GM19043 (cell line): Measurements from ENCODE around the gene C16orf96.

Experiments
- ATAC-seq: cut with Tn5 transposase; IDR thresholded peaks from one replicate; pipeline ENCODE4 v1.9.1; 2021; ENCODE audit warnings: low read depth; ENCODE audit not compliant: unreplicated experiment

The C16orf96 gene

GRCh38 chr16:4556112-4556511 lies at the start of gene C16orf96:
Gene C16orf96, plus strand, starts transcription at chr16:4556340. Its CDS starts 150 bp downstream, at chr16:4556490.
- no peak for ATAC-seq

GRCh38 chr16:4506450-4506849 lies 49.7 kb upstream of the C16orf96 start:
- ATAC-seq = no peak

GRCh38 chr16:4507588-4508345 lies 48.4 kb upstream of the C16orf96 start:
- no peak for ATAC-seq

- ATAC-seq = no peak
Measured at GRCh38 chr16:4508806-4509205, 47.3 kb upstream of the C16orf96 start.

GRCh38 chr16:4509420-4509819 lies 46.7 kb upstream of the C16orf96 start:
- no peak for ATAC-seq

- ATAC-seq = no peak
Measured at GRCh38 chr16:4510131-4510530, 46.0 kb upstream of the C16orf96 start.

DNA sequence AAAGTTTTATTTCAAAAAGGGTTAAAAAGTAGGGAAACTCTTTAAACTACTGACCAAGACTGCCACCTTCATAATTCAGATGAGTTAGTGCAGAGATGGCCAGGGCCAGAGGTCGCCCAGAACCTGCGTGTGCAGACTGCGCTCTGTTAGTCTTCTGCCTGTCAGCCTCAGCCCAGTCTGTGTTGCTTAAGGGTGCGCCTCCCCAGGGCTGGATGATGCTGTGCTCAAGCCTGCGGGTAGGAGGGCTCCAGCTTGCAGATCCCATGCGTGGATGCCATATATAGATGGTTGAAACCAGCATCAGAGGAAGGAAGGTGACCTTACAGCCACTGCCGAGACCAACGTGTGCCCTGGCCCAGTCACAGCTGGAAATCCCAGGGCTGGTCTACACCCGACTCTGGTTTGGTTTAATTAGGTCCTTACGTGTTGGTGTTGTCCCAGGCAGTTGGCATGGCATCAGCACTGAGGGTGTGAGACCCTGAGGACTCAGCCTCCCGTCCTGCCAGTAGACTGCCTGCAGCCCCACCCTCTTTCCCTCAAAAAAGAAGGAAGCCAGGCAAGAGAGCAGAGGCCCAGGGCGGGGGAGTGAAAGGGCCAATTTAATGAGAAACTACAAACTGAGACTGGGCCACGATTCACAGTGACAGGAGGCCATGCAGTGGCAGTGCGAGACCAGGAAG lies 45.3 kb upstream of the C16orf96 start:
- no peak for ATAC-seq

- ATAC-seq = no peak
Measured at GRCh38 chr16:4511441-4512082, 44.6 kb upstream of the C16orf96 start.

DNA sequence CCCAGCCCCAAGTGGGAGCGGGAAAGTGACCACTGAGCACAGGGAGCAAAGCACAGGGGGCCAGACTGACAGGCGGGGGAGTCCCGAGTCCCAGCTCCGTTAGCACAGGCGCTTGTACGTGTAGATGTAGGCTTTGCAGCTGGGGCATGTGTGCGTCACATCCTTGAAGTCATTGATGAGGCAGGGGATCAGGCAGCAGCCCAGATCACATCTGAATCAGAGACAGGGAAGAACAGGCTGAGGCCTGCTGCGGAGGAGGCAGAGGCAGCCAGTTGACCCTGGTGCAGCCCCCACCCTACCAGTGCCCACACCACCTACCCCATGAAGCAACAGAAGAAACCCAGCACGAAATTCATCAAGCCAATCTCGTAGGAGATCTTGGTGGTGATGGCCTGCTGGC lies 43.7 kb upstream of the C16orf96 start:
- no peak for ATAC-seq

DNA sequence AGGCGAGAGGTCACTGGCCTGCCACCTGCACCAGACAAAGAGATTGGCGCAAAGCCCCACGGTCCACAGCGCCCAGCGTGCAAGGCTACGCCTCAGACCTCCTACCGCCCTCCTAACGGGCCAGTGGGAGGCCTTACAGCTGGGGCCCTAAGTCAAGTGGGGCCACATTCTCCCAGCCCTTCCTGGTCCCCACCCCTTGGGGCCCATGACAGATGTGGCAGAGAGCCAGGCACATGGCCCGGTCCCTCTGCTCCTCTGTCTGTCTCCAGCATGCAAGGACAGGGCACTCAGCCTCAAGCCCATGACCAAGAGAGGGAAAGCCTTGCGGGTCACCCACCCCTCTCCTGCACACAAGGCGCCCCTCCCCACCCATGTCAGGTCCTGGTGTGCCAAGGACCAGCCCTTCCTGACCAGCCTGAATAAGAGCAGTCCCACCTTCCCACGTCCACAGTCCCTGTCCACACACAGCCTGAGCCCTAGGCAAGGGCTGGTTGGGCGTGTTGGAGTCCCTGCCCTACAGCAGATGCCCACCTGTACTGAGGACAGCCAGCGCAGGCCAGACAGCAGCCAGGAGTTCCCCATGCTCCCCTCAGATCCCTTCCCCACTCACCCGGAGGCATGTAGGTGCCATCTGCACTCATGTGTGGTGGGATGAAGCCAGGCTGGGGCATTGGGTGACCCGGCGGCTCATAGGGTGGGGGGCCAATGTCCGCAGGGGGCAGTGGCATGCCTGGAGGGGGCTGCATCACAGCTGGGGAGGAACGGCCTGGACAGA lies 42.9 kb upstream of the C16orf96 start:
- no peak for ATAC-seq

DNA sequence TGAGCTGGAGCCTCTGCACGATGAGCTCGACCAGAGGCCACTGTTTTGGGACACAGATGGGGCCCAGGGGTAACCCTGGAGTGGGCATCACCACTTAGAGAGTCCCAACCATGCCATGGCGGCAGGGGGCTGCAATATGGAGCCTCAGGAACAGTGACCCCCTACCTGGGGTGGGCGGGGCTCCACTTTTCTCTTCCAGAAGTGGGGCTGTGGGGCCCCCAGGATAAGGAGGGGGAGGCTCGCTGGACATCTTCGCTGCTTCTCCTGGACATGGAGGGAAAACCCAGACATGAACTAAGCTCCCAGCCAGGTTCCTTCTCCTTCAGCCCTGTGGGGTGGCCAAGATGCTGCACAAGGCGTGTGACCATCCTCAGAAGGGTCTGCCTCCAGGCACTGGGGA lies 42.3 kb upstream of the C16orf96 start:
- ATAC-seq = no peak

GRCh38 chr16:4514606-4515005 lies 41.5 kb upstream of the C16orf96 start:
- ATAC-seq = no peak

DNA sequence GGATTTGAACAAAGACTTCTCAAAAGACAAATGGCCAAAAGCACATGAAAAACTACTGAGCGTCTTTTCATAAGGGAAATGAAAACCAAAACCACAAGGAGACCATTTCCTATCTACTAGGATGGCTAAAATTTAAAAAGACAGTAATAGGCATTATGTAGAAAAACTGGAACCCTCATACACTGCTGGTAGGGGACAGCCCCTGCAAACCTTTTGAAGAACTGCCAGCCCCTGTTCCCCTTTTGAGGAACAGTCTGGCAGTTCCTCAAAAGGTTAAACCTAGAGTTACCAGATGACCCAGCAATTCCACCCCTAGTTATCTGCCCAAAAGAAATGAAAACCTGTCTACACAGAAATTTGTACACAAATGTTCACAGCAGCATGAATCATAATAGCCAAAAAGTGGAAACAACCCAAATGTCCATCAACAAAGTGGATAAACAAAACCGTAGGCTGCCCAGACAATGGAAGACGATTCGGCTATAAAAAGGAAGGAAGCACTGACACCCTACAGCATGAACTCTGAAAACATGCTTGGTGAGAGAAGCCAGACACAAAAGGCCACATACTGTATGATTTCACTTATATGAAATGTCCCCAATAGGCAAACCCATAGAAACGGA lies 40.4 kb upstream of the C16orf96 start:
- no peak for ATAC-seq

DNA sequence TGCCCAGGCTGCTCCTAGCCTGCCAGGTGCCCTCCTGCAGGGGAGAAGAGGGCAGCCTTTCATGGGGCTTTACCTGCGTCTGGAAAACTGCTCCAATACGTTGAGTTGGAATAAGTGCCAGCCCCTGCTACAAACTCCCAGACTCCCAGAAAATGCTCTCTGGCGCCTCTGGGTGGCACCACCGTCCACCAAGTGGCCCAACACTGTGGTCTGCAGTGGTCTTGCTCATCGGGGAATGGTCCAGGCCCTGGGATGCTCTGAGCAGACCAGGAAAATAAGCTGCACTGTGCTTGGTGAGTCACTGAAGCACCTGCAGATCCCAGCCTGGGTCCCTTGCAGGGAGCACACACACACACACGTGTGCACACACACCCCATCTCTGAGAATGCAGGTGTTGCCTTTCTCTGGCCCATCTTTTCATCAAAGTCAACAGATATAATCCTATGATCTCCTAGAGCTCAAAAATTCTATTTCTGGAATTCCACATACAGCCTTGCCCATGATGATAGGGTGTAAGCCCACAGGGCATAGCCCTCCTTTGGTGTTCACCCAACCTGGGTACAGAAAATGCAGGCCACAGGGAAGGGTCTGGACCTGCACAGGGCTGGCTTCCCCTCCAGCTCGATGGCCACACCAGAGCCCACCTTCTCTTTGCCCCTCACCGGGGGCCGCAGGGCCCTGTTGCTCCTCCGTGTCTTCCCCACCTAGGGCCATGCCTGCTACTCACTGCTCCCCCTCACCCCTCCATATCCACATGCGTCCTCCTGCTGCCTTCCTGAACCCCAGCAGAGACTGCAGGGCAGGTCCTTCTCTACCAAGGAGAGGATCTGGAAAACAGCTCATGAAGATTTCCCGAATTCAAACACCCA lies 38.1 kb upstream of the C16orf96 start:
- no peak for ATAC-seq

- no peak for ATAC-seq
Measured at GRCh38 chr16:4519274-4520058, 36.7 kb upstream of the C16orf96 start.

DNA sequence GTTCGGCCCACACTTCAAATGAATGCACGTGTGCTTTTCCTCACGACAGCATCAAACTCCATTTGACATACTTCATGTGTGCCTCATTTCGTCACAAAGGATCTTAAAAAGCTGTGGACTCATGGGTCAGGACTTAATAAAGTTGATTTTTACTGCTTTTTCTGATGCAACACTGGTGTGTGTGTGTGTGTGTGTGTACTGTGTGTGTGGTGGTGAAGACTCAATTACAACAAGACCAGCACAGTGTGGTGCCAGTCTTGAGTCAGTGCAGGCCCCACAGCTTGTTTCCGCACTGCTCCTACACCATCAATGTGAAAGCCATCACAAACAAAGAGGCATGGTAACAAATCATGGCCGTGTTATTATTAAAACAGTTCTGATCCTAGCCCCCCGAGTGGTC lies 35.2 kb upstream of the C16orf96 start:
- ATAC-seq = no peak

DNA sequence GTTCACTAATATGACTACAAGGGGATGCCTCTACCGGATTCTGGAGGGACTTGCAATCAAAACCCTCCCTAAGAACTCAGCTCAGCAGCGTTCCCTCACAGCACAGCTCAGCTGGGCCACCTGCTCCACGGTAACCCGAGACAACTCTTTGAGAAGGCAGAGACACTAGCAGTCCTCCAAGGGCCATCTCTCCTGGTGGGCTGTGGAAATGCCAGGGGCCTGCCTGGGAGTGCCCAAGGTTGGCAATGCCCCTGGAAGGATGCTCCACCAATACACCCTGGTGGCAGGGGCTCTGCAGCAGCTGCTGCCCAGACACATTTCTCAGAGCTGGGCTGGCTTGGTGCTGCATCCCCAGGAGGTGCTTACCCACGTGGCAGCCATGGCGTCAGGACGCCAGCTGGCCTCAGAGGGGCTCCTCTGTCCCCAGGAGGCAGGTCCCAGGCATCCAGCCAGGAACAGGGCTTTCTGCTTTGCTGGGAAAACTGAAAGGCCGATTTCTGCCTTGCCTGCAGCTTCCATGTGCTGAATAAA lies 34.0 kb upstream of the C16orf96 start:
- ATAC-seq = no peak

DNA sequence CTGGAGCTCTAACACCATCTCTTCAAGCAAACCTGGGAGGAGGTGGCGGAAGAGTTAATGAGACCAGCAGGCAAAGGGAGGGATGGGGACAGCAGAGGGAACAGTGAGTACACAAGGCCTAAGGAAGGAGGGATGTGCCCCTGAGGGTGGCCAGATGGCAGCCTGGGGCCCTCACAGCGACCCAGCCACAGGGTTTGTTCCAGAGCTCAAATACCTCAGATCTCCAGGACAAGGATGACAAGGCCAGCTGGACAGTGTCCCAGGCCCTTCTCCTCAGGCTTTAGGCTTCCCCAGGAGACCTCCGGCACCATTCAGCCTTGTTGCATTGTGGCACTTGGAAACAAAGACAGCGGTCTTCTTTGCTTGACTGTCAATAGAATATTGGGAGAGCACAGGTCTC lies 32.5 kb upstream of the C16orf96 start:
- ATAC-seq = no peak

DNA sequence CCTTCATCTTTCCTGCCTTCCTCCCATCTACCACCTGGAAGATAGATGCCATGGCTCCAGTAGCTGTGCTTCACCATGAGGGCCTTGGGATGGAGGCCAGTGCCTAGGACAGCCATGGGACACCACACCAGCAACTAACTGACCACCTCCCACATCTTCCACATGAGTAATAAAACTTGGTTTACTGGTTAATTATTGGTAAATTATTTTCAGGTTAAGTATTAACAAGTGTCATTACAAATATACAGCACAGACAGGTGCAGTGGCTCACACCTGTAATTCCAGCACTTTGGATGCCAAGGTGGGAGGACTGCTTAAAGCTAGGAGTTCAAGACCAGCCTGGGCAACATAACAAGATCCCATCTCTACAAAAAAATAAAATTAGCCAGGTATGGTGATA lies 31.6 kb upstream of the C16orf96 start:
- no peak for ATAC-seq
